GM19193 (cell line): ENCODE measurements around the gene HOOK2.

Source experiments
- POLR2A ChIP-seq: IDR thresholded peaks from 4 replicates; pipeline ENCODE4 v1.6.1; 2011; ENCODE audit not compliant: insufficient read depth, insufficient read length; ENCODE audit errors: extremely low read depth

The HOOK2 gene

DNA sequence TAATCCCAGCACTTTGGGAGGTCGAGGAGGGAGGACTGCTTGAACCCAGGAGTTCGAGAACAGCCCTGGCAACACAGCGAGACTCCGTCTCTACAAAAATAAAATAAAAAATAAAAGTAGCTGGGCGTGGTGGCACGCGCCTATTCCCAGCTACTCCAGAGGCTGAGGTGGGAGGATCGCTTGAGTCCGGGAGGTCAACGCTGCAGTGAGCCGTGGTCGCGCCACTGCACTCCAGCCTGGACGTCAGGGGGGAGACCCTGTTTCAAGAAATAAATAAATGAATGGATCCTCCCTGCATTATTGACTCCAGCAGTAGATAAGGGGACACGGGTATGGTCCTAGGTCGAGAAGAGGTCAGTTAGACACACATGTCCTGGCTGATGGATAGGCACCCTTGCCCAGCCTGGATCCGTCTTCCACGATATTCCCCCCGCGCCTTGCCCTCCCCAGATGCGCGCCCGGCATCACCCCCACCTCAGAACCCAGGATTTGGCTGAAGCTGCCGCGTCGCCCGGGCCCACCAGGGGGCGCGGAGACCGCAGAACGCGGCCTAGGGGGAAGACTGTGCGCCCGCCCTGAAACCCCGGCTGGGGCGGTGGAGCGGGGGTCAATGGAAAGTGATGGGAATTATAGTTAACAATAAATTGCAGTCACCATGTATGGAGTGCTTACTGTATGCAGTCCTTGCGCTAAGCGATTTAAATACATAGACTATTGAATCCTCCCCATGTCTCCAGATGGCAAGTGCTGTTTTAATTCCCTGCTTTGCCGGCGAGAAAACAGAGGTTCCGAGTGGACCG lies 2.1 kb upstream of the HOOK2 start:
- no peak for TF ChIP-seq POLR2A

DNA sequence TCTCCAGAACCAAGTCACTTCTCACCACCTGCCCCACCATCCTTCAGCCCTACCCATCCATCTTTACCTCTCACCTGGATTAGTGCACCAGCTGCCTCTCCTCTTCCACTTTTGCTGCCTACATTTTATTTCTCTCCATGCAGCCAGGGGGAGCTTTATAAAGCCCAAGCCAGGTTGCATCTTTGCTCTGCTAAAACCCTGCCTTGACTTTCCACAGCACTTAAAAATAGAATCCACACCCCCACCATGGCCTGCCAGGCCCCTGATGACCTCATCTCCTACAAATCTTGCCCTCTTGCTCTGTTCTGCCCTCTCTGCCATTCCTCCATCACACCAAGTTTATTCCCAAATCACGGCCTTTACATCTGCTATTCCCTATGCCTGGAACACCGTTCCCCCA lies 1.8 kb downstream of the HOOK2 start:
- TF ChIP-seq POLR2A, result no peak

GRCh38 chr19:12772323-12772722 lies 3.0 kb downstream of the HOOK2 start:
- TF ChIP-seq POLR2A, result no peak

DNA sequence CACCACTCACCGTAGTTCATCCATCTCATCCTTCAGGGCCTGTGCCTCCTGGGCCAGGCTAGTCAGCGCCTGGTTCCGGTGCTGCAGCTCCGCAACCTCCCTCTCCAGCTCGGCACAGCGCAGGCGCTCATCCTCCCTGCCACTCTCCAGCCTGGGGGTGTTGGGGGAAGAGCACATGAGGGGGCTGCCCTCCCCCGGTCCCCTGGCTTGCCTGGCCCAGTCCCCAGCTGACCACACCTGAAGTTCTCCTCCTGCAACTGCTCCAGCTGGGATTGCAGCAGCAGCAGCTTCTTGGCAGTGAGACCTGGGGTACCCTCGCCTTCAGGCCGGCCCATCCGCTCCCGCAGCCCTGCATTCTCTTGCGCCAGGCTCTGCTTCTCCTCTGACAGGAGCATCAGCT lies 4.4 kb downstream of the HOOK2 start:
- no peak for TF ChIP-seq POLR2A

DNA sequence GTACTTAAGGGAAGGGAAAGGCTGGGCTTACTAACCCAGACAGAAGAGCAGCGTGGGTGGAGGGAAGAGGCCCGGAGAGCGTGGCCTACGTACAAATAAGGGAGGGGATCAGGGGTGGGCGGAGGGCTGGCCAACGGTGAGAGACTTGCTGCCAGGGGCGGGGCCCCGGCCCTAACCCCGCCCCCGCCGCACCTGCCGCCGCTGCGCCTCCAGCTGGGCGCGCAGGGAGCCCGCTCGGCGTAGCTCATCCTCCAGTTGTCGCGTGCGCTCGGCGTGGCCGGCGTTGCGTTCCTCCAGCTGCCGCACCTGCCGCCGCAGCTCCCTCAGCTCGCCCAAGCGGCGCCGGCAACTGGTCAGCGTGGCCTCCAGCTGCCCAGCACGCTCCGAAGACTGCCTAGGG lies 5.7 kb downstream of the HOOK2 start:
- TF ChIP-seq POLR2A, result peak; percentile 24

DNA sequence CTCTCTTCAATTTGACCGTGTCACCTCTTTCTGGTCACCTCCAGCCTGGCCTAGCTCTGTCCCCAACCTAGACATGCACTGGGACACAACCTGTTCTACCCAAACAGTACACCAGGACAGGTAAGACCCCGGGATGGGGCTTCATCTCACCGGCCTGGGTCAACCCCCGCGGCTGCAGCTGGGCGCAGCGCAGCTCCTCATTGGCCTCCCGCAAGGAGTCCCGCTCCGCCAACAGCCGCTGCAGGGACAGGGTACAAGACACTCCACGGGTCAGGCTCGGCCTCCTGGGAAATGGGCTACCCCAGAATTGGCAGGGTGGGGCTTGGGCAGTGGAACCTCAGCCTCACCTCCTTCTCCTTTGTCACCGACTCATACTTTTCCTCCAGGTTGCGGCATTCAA lies 7.7 kb downstream of the HOOK2 start:
- no peak for TF ChIP-seq POLR2A

DNA sequence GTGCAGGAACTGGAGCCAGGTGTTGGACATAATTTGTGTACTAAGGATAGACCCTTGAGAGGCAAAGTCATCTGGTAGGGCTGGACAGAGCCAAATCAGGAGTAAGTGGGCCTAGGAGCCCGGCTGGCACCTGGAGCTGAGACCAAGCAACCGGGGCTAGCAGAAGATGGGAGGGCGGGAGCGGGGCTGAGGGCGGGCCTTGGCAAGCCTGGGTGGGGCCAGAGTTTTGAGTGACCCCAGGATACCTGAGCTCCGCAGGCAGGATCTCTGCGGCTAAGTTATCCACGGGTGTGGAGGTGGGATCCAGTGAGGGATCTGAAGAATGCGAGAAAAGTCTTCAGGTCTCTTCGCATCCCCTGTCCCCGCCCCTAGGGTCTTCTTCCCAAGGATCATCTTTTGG lies 8.2 kb downstream of the HOOK2 start:
- TF ChIP-seq POLR2A, result no peak

- no peak for TF ChIP-seq POLR2A
These were observed 9.3 kb downstream of the HOOK2 start for GRCh38 chr19:12766051-12766521.

GRCh38 chr19:12764698-12765097 lies 10.7 kb downstream of the HOOK2 start:
- TF ChIP-seq POLR2A, result no peak

GRCh38 chr19:12763100-12763499 lies 12.3 kb downstream of the HOOK2 start:
- no peak for TF ChIP-seq POLR2A

- TF ChIP-seq POLR2A, result no peak
These were observed 15.7 kb downstream of the HOOK2 start for GRCh38 chr19:12759686-12760085.

DNA sequence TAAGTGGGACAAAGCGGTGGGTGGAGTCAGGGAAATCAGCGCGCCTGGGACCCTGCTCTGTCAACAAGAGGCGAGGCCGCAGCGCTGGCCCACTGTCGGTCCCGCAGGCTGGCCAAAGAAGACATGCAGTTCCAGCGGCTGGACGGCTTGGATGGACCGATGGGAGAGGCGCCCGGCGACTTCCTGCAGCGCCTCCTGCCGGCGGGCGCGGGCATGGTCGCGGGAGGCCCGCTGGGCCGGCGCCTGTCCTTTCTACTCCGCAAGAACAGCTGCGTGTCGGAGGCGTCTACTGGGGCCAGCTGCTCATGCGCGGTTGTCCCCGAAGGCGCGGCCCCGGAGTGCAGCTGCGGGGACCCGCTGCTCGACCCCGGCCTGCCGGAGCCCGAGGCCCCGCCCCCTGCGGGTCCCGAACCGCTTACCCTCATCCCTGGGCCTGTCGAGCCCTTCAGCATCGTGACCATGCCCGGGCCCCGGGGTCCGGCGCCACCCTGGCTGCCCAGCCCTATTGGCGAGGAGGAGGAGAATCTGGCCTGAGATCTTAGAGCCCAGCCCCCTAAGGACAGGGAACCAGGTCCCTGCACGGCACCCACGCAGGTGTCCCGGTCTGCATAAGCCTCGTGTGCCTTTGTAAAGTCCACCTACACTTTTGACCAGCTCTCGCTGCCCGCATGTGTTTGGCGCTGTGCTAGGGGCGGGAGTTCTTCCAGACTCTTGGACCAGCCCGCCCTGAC lies 17.6 kb downstream of the HOOK2 start:
- TF ChIP-seq POLR2A, result no peak

- TF ChIP-seq POLR2A, result no peak
These were observed 19.0 kb downstream of the HOOK2 start for GRCh38 chr19:12756150-12756883.

GRCh38 chr19:12754465-12755196 lies 20.7 kb downstream of the HOOK2 start:
- no peak for TF ChIP-seq POLR2A

- no peak for TF ChIP-seq POLR2A
These were observed 23.1 kb downstream of the HOOK2 start for GRCh38 chr19:12752056-12752781.

GRCh38 chr19:12751635-12752034 lies 23.7 kb downstream of the HOOK2 start, which contains the start of gene BEST2:
Gene BEST2, plus strand, starts transcription at chr19:12751791. Its CDS starts 802 bp downstream, at chr19:12752593.
- TF ChIP-seq POLR2A, result no peak
